Stimulated activated CD4-positive, alpha-beta T cell treated with anti-CD3 and anti-CD28 coated beads, TNF-alpha, amount 100 ng/mL, for 48 hours (primary cell): ENCODE measurements around the gene DNAJC9.
"Not testable (repeated sequence)": the region's sequence is repeated elsewhere in the genome, so short reads cannot be mapped to it uniquely, and the experiment has no call there.

Experiments used
- DNase-seq, 3 donors: peaks; one replicate each; pipeline ENCODE4 v3.0.0-alpha.2; 2020; ENCODE audit warnings: low read depth in 3 of 3

DNAJC9 gene

GRCh38 chr10:73246646-73247508 lies at the start of gene DNAJC9:
TSS of gene DNAJC9 (minus strand) at chr10:73247255. CDS start at chr10:73247189, 66 bp downstream.
- peak; percentile 92 to 96 (median 95) for DNase-seq

- no peak for DNase-seq
Observed at GRCh38 chr10:73293461-73293860, 46.4 kb upstream of the DNAJC9 start.

DNA sequence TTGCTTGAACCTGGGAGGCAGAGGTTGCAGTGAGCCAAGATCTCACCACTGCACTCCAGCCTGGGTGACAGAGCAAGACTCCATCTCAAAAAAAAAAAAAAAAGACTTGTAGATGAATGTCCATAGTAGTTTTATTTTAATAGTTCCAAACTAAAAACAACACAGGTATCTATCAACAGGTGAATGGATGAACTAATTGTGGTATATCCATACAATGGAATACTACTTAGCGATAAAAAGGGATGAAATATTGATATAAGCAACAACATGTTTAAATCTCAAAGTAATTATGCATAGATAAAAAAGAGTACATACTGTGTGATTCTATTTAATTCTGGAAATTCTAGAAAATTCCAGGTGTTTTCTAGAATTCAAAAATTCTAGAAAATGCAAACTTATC lies 42.9 kb upstream of the DNAJC9 start:
- DNase-seq, result no peak

DNA sequence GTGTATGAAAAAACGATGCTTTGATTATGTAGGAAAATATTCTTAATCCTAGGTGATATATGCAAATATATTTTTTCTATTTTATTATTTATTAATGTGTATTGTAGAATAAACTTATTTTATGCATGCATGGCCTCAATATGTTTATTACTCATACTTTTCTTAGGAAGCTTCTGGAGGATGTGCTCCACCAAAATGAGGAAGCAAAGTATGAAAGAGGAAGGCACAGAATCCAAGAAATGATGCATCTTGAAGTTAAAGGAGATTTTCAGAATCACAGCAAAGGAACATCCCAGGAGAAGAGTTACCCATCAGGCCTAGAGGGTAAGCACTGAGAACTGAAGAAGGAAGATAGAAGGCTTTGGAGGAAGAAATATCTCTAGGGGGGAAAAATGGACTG lies 40.4 kb upstream of the DNAJC9 start:
- no peak for DNase-seq

DNA sequence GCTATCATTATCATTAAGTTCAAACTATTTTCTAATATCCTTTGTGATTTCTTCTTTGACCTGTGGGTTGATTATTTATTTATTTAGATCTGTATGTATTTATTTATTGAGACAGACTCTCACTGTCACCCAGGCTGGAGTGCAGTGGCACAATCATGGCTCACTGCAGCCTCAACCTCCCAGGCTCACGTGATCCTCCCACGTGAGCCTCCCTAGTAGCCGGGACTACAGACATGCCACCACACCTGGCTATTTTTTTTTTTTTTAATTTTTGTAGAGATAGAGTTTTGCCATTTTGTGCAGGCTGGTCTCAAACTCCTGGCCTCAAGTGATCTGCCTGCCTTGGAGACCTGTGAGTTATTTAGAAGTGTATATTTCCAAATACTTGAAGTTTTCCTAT lies 34.0 kb upstream of the DNAJC9 start:
- DNase-seq, result no peak

GRCh38 chr10:73264423-73264822 lies 17.4 kb upstream of the DNAJC9 start:
- no peak for DNase-seq

GRCh38 chr10:73263693-73264347 lies 16.8 kb upstream of the DNAJC9 start:
- no peak for DNase-seq

- DNase-seq, result no peak
Observed at GRCh38 chr10:73262880-73263555, 16.0 kb upstream of the DNAJC9 start.

DNA sequence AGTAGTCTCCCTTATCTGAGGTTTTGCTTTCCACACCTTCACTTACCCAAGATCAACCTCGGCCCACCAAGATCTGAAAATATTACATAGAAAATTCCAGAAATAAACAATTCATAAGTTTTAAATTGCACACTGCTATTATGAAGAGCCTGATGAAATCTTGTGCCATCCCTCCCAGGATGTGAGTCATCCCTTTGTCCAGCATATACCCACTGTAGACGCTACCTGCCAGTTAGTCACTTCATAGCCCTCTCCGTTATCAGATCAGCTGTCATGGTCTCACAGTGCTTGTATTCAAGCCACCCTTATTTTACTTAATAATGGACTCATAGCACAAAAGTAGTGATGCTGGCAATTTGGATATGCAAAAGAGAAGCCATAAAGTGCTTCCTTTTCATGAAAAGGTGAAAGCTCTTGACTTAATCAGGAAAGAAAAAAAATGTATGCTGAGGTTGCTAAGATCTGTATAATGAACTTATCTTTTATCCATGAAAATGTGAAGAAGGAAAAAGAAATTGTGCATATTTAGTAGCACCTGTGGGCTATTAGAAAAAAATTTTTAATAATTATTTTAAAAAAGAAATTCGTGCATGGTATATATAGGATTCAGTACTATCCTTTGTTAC lies 15.2 kb upstream of the DNAJC9 start:
- DNase-seq, result no peak

- DNase-seq, result no peak
Observed at GRCh38 chr10:73261362-73261995, 14.4 kb upstream of the DNAJC9 start.

DNA sequence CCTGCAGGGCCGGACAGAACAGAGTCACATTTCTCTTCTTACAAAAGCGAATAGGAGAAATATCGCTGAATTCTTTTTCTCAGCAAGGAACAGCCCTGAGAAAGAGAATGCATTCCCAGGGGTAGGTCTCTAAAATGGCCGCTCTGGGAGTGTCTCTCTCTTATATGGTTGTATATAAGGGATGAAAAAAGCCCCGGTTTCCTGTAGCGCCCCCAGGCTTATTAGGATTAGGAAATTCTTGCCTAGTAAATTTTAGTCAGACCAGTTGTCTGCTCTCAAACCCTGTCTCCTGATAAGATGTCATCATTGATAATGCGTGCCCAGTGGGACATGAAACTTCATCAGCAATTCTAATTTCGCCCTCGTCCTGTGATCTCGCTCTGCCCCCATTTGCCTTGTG lies 11.6 kb upstream of the DNAJC9 start:
- DNase-seq, result not testable (repeated sequence)

DNA sequence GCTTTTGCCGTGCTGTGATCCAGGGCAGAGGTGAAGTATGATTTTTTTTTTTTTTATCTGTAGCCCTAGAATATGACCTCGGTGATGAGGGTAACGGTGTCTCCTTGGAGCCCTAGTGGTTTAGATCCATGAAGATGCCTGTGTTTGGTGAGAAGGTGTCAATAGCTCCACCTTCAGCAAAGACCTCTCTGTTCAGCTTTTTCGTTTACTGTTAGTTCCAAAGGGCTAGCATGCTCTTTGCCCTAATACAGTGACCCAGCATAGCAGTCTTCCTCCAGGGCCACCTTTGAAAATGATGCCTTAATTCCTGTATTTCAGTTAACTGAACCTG lies 6.1 kb upstream of the DNAJC9 start:
- DNase-seq, result no peak

- DNase-seq, result peak; percentile 78 to 92 (median 86)
Observed at GRCh38 chr10:73252445-73253224, 5.6 kb upstream of the DNAJC9 start, which contains the start of gene MRPS16. TSS of gene MRPS16 (minus strand) at chr10:73252644. CDS start at chr10:73252482, 162 bp downstream.

- no peak for DNase-seq
Observed at GRCh38 chr10:73251683-73252444, 4.8 kb upstream of the DNAJC9 start.

DNA sequence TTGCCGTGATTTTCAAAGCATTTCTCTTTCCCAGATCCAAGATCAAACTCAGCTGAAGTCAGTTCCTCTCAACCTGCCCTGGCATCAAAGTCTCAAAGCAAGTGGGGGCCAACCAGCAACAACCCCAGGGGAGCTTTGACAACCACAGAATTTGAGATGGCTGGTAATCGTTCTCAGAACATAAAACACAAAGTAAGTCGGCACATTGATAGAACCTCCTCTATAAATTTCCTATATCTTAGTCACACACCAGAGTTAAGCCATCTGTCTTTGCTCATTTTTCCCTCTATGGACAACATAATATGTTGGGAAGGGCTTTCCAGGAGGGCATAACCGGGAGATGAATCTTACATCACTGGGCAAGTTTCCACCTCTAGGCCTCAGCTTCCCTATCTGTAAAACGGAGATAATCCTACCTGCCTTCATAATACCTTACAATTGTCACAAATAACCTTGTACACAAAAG lies 1.2 kb upstream of the DNAJC9 start:
- DNase-seq, result no peak

GRCh38 chr10:73247509-73248258 lies 629 bp upstream of the DNAJC9 start:
- DNase-seq, result no peak

DNA sequence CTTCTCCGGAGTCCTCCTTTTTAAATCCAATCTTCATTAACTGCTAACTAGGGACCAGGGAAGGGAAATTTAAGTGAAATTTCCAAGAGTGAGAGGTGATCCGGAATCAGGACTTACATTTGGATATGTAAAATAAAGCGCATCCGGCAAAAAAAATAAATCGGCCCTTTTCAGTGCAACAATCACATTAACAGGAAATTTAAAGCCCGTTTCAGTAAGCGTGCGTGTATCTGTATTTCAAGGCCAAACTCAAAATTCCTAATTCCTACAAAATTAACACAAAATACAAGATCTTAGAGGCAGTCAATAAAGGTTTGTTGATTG lies 771 bp downstream of the DNAJC9 start:
- DNase-seq, result no peak

- DNase-seq, result no peak
Observed at GRCh38 chr10:73244866-73245477, 2.1 kb downstream of the DNAJC9 start.

- no peak for DNase-seq
Observed at GRCh38 chr10:73239908-73240307, 7.1 kb downstream of the DNAJC9 start.
